CD4-positive, alpha-beta T cell (primary cell): ENCODE measurements around the gene CDH4. TPM values are rescaled to one million over a fixed set of nuclear protein-coding genes. Genes with fewer than 3 reads are reported as not detected.

Experiments
- ATAC-seq: fragments of 200-7000 bp; cut with Tn5 transposase; one replicate; pipeline ENCODE4 v1.10.0; 2022; ENCODE audit warnings: mild to moderate bottlenecking; ENCODE audit not compliant: poor library complexity
- CTCF ChIA-PET: fragments of 350-600 bp; sonication (Branson Sonifier 250); formaldehyde crosslinking; loops from one replicate; lab custom pipeline; 2021; ENCODE audit warnings: antibody characterized with exemption, inconsistent platforms; lab: Charles Lee
- POLR2A ChIA-PET: fragments of 350-600 bp; sonication (Branson Sonifier 250); formaldehyde crosslinking; loops from one replicate; lab custom pipeline; 2021; ENCODE audit warnings: antibody characterized with exemption, inconsistent platforms; lab: Charles Lee
- DNase-seq, 14 experiments: peaks; one replicate each; pipeline ENCODE4 v3.0.0-alpha.2; 2013 to 2020; ENCODE audit warnings: mixed read lengths in 2 of 14
- H3K27ac ChIP-seq, 2 donors: one replicate each; pipeline versions ENCODE4 v1.5.1 to v1.7.0; 2013; ENCODE audit warnings: low read length in 2 of 2, low read depth in 1 of 2, mild to moderate bottlenecking in 1 of 2
- H3K27me3 ChIP-seq, 2 experiments: 1 replicate in 1 of 2; 2 replicates in 1 of 2; pipeline versions ENCODE4 v1.6.1 to v1.7.0; 2013; ENCODE audit warnings: low read length in 2 of 2, control low read depth in 1 of 2, mild to moderate bottlenecking in 1 of 2, moderate library complexity in 1 of 2; ENCODE audit not compliant: insufficient read depth in 2 of 2, control insufficient read depth in 1 of 2
- H3K36me3 ChIP-seq: one replicate; pipeline ENCODE4 v1.6.1; 2013; ENCODE audit warnings: low read length, control low read depth; ENCODE audit not compliant: insufficient read depth
- H3K4me1 ChIP-seq: one replicate; pipeline ENCODE4 v1.6.1; 2013; ENCODE audit warnings: low read length, control low read depth; ENCODE audit not compliant: insufficient read depth
- H3K4me3 ChIP-seq: one replicate; pipeline ENCODE4 v1.5.1; 2013; ENCODE audit warnings: mild to moderate bottlenecking, low read length, moderate library complexity
- H3K9me3 ChIP-seq, 2 experiments: 1 replicate in 1 of 2; 2 replicates in 1 of 2; pipeline versions ENCODE4 v1.6.1 to v1.7.0; 2013; ENCODE audit warnings: low read length in 2 of 2, mild to moderate bottlenecking in 2 of 2, control low read depth in 1 of 2, moderate library complexity in 1 of 2; ENCODE audit not compliant: control insufficient read depth in 1 of 2, insufficient read depth in 1 of 2
- H3K27ac Mint-ChIP-seq: one replicate; pipeline ENCODE4 v1.8.0; 2020; ENCODE audit warnings: mixed read lengths
- H3K27me3 Mint-ChIP-seq: one replicate; pipeline ENCODE4 v1.8.0; 2021; ENCODE audit warnings: mixed read lengths
- H3K36me3 Mint-ChIP-seq: one replicate; pipeline ENCODE4 v1.8.0; 2021; ENCODE audit warnings: low read depth, mixed read lengths
- H3K4me1 Mint-ChIP-seq: one replicate; pipeline ENCODE4 v1.8.0; 2021; ENCODE audit warnings: low read depth, mixed read lengths
- H3K4me3 Mint-ChIP-seq: one replicate; pipeline ENCODE4 v1.8.0; 2020; ENCODE audit warnings: mild to moderate bottlenecking, mixed read lengths
- H3K9me3 Mint-ChIP-seq: one replicate; pipeline ENCODE4 v1.8.0; 2020; ENCODE audit warnings: mixed read lengths
- intact Hi-C, 2 experiments: fragments of 100-400 bp; cut with DNase I in 1 of 2; cut with micrococcal nuclease in 1 of 2; formaldehyde crosslinking; loops; one replicate each; pipeline versions ENCODE4 v1.15.1 to v1.9.0; 2023 to 2025; cut with DNase I, micrococcal nuclease
- total RNA-seq, 174 experiments: library from RNA in 2 of 174; stranded (reverse) in 2 of 174; gene quantifications; one replicate each; pipeline ENCODE4 v1.2.3 and lab custom pipeline; 2021 to 2026
- TF ChIP-seq, protein P1 (sequence below): fragments of 200-600 bp; IDR thresholded peaks from one replicate; pipeline ENCODE4 v1.8.0; 2022; ENCODE audit warnings: antibody characterized with exemption, mild to moderate bottlenecking

Gene CDH4
- total RNA-seq, 2 experiments from 2014 or later: 0.11 TPM

DNA sequence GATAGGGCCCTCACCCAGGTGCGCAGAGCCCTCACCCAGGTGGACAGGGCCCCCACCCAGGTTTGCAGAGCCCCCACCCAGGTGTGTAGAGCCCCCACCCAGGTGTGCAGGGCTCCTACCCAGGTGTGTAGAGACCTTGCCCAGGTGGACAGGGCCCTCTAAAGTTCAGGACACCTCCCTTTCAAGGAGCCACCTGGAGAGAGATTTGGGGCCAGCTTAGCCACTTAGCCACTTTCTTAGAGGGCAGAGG, 533.4 kb downstream of the CDH4 start:
- H3K9me3 Mint-ChIP-seq: peaks cover 12% of the 10 kb centered on the region
- H3K36me3 Mint-ChIP-seq: no peaks in the 10 kb centered on the region
- TF ChIP-seq, protein P1, sequence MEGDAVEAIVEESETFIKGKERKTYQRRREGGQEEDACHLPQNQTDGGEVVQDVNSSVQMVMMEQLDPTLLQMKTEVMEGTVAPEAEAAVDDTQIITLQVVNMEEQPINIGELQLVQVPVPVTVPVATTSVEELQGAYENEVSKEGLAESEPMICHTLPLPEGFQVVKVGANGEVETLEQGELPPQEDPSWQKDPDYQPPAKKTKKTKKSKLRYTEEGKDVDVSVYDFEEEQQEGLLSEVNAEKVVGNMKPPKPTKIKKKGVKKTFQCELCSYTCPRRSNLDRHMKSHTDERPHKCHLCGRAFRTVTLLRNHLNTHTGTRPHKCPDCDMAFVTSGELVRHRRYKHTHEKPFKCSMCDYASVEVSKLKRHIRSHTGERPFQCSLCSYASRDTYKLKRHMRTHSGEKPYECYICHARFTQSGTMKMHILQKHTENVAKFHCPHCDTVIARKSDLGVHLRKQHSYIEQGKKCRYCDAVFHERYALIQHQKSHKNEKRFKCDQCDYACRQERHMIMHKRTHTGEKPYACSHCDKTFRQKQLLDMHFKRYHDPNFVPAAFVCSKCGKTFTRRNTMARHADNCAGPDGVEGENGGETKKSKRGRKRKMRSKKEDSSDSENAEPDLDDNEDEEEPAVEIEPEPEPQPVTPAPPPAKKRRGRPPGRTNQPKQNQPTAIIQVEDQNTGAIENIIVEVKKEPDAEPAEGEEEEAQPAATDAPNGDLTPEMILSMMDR: no peak
- ATAC-seq: no peak
- H3K4me3 ChIP-seq: no peak overlapping the region
- no peaks in the 10 kb centered on the region for H3K4me1 ChIP-seq
- ChIA-PET POLR2A (no interaction called here), CTCF (no interaction called here)
- H3K27ac Mint-ChIP-seq: no peak overlapping the region
- no peaks in the 10 kb centered on the region for H3K36me3 ChIP-seq
- no peak overlapping the region for H3K27ac ChIP-seq
- peaks cover 0 to 29% of the 10 kb centered on the region in 2 experiments for H3K9me3 ChIP-seq
- H3K4me1 Mint-ChIP-seq: no peaks in the 10 kb centered on the region
- no peak for DNase-seq
- H3K4me3 Mint-ChIP-seq: no peak overlapping the region
- intact Hi-C loops: no loop called here
- H3K27me3 Mint-ChIP-seq: peaks cover 6% of the 10 kb centered on the region
- H3K27me3 ChIP-seq: no peaks in the 10 kb centered on the region

DNA sequence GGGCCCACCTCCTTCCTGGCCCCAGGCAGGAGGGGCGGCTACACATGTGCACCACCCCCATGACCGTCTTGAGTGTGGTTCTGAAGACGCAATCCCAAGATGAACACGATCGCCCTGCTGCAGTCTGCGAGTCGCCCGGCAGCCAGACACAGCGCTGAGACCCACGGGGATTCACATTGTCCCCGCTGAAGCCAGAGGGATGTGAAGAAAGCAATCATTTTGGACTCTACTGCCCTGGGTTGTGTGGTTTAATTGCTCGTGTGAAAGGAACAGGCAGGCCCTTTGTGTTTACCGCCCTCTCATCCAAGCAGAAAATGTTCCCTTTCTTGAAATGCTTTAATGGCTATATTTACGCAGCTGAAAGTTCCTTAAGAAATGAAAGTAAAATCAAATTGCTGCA, 534.2 kb downstream of the CDH4 start:
- Mint-ChIP-seq H3K9me3 (peaks cover 10% of the 10 kb centered on the region), H3K27ac (no peak overlapping the region), H3K4me1 (no peaks in the 10 kb centered on the region), H3K27me3 (peaks cover 6% of the 10 kb centered on the region), H3K4me3 (no peak overlapping the region), H3K36me3 (no peaks in the 10 kb centered on the region)
- CTCF ChIA-PET: no interaction called here
- Histone ChIP-seq H3K27ac (no peak overlapping the region), H3K9me3 (peaks cover 0 to 24% of the 10 kb centered on the region in 2 experiments), H3K27me3 (no peaks in the 10 kb centered on the region), H3K4me1 (no peaks in the 10 kb centered on the region), H3K36me3 (no peaks in the 10 kb centered on the region), H3K4me3 (no peak overlapping the region)
- DNase-seq (no peak), ATAC-seq (no peak)
- POLR2A ChIA-PET: no interaction called here
- TF ChIP-seq, protein P1: no peak
- intact Hi-C loops: no loop called here

DNA sequence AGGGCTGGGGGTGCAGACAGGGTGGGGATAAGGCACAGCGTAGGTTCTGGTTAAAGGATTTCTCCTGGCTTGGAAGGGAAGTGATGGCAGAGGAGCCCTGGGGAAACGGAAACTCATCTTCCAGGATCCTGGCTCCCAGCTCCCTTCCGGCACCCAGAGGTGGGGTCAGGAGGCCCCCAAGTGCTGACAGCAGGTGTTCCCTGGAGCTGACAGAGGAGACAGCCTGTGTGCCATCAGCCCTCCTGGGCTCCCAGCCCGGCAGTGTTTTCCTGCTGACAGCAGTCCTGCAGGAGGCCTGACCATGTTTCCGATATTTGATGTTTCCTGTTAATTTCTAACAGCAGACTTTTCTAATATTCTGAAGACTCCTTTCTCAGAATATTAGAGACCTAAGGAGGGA, 536.3 kb downstream of the CDH4 start:
- Mint-ChIP-seq H3K9me3 (peaks cover 5% of the 10 kb centered on the region), H3K27me3 (peaks cover 5% of the 10 kb centered on the region), H3K36me3 (no peaks in the 10 kb centered on the region), H3K27ac (no peak overlapping the region), H3K4me1 (no peaks in the 10 kb centered on the region), H3K4me3 (no peak overlapping the region)
- no peaks in the 10 kb centered on the region for H3K27me3 ChIP-seq
- POLR2A ChIA-PET: no interaction called here
- H3K36me3 ChIP-seq: no peaks in the 10 kb centered on the region
- no peak overlapping the region for H3K27ac ChIP-seq
- CTCF ChIA-PET: no interaction called here
- intact Hi-C loops: no loop called here
- DNase-seq: no peak
- TF ChIP-seq, protein P1: no peak
- ATAC-seq: no peak
- peaks cover 0 to 32% of the 10 kb centered on the region in 2 experiments for H3K9me3 ChIP-seq
- H3K4me1 ChIP-seq: no peaks in the 10 kb centered on the region
- no peak overlapping the region for H3K4me3 ChIP-seq
